GM12875 (cell line): Measurements from ENCODE around the gene CNST.

Experiments
- H3K4me3 ChIP-seq: one replicate; pipeline ENCODE4 v1.5.1; 2011; ENCODE audit warnings: low read depth, low read length, control low read depth
- TF ChIP-seq, protein P1 (sequence below): IDR thresholded peaks from 2 replicates; pipeline ENCODE4 v1.5.1; 2011; ENCODE audit warnings: low read depth, mild to moderate bottlenecking, control low read depth, inconsistent platforms, low read length, moderate library complexity, borderline replicate concordance; ENCODE audit not compliant: insufficient read depth

The CNST gene

DNA sequence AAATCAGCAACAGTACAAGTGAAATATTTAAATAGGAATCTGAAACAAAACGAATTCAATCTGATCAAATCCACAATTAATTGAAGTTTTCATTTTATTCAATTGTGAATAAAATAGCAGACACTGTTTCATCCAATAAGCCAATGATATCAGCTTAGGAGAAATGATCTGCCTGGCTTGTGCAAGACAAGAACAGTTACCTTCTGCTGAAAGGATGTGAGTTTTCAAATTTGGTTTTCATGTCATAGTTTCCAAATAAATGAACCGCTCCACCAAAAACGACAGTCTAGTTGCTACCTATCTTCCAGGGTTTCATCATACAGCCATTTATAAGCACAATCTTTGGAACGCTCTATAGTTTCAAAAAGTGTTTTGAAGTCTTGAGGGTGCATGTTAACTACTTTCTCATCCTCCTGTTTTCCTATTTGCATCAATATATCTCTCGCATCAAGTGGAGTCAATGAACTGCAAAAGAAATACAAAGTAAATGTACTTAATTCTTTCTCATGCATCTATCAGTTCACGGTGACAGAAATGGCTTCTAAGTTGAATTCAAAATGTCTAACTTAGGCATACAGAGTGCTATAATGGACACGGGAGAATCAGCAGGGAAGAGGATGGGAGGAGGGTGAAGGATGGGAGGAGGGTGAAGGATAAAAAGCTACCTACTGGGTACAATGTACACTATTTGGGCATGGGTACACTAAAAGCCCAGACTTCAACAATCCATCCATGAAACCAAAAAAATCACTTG, 25.3 kb upstream of the CNST start:
- TF ChIP-seq, protein P1, sequence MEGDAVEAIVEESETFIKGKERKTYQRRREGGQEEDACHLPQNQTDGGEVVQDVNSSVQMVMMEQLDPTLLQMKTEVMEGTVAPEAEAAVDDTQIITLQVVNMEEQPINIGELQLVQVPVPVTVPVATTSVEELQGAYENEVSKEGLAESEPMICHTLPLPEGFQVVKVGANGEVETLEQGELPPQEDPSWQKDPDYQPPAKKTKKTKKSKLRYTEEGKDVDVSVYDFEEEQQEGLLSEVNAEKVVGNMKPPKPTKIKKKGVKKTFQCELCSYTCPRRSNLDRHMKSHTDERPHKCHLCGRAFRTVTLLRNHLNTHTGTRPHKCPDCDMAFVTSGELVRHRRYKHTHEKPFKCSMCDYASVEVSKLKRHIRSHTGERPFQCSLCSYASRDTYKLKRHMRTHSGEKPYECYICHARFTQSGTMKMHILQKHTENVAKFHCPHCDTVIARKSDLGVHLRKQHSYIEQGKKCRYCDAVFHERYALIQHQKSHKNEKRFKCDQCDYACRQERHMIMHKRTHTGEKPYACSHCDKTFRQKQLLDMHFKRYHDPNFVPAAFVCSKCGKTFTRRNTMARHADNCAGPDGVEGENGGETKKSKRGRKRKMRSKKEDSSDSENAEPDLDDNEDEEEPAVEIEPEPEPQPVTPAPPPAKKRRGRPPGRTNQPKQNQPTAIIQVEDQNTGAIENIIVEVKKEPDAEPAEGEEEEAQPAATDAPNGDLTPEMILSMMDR, result no peak
- H3K4me3 ChIP-seq, result no peak overlapping the region

DNA sequence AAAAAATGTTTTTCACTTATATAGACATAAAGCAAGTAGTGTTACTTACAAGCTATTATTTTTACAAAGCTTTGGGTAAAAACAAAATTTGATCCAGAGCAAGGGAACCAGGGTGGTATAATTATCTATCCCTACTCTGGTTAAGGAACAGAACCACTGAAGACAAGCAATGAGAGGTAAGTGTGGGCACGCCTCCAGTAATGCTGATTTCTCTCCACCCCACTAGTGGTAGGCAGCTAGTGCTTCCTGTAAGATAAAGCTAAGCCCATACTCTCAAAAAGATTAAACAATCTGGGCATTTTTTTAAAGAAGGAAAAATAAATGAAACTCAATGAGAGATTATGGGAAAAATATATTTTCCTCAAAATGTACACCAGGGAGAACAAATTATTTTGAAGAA, 22.3 kb upstream of the CNST start:
- H3K4me3 ChIP-seq, result no peak overlapping the region
- TF ChIP-seq, protein P1, result no peak

DNA sequence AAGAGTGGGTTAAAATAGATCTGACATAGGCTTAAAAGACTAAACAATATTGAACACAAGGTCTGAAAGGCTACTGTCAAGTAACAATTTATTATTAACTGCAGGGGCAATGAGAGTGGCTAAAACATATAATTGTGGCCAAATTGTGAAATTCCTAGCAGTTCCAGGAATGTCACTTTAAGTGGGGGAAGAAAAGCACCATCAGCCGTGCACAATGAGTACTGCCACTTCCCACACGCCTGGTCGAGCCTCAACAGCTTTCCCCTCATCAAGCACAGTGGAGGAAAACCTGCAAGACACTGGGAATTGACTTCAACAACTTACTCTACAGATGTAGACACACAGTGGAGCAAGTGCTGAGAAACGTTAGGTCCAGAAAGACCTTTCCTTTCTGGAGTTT, 16.6 kb upstream of the CNST start:
- no peak overlapping the region for H3K4me3 ChIP-seq
- TF ChIP-seq, protein P1, result no peak

DNA sequence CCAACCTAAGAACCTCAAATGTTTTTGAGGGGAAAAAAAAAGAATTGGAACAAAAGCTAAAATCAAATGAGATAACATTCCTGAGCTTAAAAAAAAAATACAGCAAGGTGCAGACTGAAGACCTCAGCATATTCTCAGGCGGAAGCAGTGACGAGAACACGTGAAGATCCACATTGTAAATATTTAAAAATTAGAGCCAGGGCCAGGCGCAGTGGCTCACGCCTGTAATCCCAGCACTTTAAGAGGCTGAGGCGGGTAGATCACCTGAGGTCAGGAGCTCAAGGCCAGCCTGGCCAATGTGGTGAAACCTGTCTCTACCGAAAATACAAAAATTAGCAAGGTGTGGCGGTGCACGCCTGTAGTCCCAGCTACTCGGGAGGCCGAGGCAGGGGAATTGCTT, 15.9 kb upstream of the CNST start:
- TF ChIP-seq, protein P1, result no peak
- H3K4me3 ChIP-seq, result no peak overlapping the region

DNA sequence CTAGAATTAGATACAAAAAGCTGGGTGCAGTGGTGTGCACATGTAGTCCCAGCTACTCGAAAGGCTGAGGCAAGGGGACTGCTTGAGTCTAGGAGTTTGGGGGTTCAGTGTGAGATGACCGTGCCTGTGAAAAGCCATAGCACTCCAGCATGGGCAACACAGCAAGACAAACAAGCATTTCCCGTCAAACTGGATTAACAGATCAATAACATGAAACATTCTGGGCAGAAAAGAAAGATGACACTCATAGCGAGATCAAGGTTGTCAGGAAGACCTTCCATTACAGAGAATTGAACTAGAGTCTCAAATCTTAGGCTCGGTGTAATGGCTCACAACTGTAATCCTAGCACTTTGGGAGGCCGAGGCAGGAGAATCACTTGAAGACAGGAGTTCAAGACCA, 14.1 kb upstream of the CNST start:
- TF ChIP-seq, protein P1, result no peak
- no peak overlapping the region for H3K4me3 ChIP-seq

DNA sequence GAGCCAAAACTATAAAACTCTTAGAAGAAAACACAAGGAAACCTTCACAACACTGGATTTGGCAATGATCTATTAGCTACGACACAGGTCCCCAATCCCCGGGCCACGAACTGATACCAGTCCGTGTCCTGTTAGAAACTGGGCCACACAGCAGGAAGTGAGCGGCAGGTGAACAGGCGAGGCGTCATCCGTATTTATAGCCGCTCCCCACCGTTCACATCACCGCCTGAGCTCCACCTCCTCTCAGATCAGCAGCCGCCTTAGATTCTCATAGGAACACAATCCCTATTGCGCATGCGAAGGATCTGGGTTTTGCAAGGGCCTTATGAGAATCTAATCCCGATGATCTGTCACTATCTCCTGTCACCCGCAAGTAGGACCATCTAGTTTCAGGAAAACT, 12.1 kb upstream of the CNST start:
- TF ChIP-seq, protein P1, result no peak
- H3K4me3 ChIP-seq, result no peak overlapping the region

DNA sequence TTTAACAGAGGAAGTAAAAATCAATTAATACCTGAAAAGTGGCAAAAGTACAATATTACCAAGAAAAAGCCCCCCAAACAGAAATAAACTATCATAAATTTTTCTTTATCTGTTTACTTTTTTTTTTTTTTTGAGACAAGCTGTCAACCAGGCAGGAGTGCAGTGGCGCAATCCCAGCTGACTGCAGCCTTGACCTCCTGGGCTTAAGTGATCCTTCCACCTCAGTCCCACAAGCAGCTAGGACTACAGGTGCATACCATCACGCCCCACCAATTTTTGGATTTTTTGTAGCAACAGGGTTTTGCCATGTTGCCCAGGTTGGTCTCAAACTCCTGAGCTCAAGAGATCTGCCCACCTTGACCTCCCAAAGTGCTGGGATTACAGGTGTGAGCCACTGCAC, 8.2 kb upstream of the CNST start:
- H3K4me3 ChIP-seq, result no peak overlapping the region
- TF ChIP-seq, protein P1, result no peak
